HCEC 1CT (cell line): Measurements from ENCODE around the gene SLC46A1.

Experiments
- DNase-seq: peaks from one replicate; pipeline ENCODE4 v3.0.0-alpha.2; 2017

The SLC46A1 gene

DNA sequence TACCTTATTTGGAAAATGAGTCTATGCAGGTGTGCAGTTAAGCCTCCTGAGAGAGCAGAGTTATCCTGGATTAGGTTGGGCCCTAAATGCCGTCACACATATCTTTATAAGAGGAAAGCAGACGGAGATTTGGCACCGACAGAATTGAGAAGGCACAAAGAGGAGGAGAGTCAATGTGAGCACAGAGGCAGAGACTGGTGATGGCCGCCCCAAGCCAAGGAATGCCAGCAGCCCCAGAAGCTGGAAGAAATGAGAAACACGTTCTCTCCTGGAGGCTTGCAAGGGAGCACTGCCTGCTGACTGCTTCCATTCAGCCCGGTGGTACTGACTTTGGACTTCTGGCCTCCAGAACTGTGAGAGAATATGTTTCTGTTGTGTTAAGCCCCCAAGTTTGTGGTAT is 3.2 kb downstream of the SLC46A1 start:
- no peak for DNase-seq

- DNase-seq: no peak
Measured at GRCh38 chr17:28402224-28402630, 3.8 kb downstream of the SLC46A1 start.

- no peak for DNase-seq
Measured at GRCh38 chr17:28399808-28400207, 6.2 kb downstream of the SLC46A1 start.

GRCh38 chr17:28398280-28398981 is 7.6 kb downstream of the SLC46A1 start:
- no peak for DNase-seq

- no peak for DNase-seq
Measured at GRCh38 chr17:28397687-28398279, 8.2 kb downstream of the SLC46A1 start.

- DNase-seq: no peak
Measured at GRCh38 chr17:28397275-28397674, 8.7 kb downstream of the SLC46A1 start.

DNA sequence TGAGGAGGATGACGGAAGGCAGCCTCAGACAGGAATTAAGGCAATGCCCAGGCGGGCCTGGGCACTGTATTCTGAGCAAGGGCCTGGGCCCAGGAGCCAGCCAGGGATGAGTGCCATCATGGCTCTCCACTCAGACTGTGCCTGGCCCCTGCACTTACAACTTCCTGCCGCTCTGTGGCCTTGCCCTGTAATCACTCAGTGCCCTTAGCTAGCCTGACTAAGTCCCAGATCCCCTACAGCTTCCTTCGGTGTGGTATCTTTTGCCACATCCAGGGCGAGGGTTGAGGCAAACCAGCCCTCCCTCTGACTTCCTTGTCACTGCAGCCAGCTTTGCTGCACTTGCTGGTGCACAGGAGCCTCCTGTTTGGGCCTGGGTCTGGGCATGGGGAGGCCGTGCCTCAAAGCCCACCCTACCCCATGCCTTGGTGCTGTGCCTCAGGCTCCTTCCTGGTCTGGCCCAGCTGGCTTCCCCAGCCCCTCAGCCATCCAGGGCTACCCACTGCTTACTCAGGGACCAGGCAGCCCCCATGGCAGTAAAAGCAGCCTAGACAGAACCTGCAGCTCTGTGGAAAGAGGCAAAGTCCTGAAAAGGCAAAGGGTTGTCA is 9.3 kb downstream of the SLC46A1 start:
- no peak for DNase-seq

DNA sequence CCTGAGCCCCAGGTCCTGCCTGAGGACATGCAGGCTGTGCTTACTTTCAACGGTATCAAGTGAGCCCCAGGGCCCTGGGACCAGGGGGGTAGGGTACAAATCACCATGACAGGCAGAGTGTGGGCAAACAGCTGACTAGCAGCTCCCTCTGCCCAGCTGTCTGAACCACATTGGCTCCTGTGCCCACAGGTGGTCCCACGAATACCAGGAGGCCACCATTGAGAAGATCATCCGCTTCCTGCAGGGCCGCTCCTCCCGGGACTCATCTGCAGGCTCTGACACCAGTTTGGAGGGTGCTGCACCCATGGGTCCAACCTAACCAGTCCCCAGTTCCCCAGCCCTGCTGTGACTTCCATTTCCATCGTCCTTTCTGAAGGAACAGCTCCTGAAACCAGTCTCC is 10.0 kb downstream of the SLC46A1 start:
- DNase-seq: no peak

- no peak for DNase-seq
Measured at GRCh38 chr17:28395426-28395825, 10.6 kb downstream of the SLC46A1 start.

GRCh38 chr17:28394337-28395116 is 11.5 kb downstream of the SLC46A1 start:
- peak; percentile 22 for DNase-seq

GRCh38 chr17:28392491-28392890 is 13.5 kb downstream of the SLC46A1 start:
- DNase-seq: no peak

DNA sequence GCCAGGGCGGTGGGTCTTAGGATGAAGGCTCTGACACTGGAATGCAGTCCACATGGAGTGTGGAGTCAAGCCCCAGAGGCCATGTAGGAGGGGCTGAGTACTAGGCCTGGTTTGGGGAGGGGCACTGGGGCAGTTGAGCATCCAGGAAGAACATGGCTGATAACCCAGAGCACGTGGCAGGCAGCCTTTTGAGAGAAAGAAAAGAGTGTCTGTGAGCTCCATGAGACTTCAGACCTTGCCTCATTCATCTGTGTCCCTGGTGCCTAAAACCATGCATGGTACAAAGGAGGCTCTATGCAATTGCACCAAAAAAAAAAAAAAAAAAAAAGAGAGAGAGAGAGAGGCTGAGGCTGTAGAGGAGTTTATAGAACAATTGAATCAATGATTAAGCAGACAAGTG is 14.6 kb downstream of the SLC46A1 start:
- DNase-seq: no peak

GRCh38 chr17:28390984-28391383 is 15.0 kb downstream of the SLC46A1 start:
- DNase-seq: no peak

- no peak for DNase-seq
Measured at GRCh38 chr17:28390563-28390962, 15.4 kb downstream of the SLC46A1 start.

GRCh38 chr17:28390141-28390540 is 15.9 kb downstream of the SLC46A1 start:
- no peak for DNase-seq

- no peak for DNase-seq
Measured at GRCh38 chr17:28388106-28388505, 17.9 kb downstream of the SLC46A1 start.

GRCh38 chr17:28386391-28386790 is 19.6 kb downstream of the SLC46A1 start:
- no peak for DNase-seq

GRCh38 chr17:28385406-28385805 is 20.6 kb downstream of the SLC46A1 start:
- DNase-seq: no peak

GRCh38 chr17:28385037-28385400 is 21.0 kb downstream of the SLC46A1 start:
- no peak for DNase-seq

- DNase-seq: no peak
Measured at GRCh38 chr17:28384281-28385036, 21.6 kb downstream of the SLC46A1 start.

DNA sequence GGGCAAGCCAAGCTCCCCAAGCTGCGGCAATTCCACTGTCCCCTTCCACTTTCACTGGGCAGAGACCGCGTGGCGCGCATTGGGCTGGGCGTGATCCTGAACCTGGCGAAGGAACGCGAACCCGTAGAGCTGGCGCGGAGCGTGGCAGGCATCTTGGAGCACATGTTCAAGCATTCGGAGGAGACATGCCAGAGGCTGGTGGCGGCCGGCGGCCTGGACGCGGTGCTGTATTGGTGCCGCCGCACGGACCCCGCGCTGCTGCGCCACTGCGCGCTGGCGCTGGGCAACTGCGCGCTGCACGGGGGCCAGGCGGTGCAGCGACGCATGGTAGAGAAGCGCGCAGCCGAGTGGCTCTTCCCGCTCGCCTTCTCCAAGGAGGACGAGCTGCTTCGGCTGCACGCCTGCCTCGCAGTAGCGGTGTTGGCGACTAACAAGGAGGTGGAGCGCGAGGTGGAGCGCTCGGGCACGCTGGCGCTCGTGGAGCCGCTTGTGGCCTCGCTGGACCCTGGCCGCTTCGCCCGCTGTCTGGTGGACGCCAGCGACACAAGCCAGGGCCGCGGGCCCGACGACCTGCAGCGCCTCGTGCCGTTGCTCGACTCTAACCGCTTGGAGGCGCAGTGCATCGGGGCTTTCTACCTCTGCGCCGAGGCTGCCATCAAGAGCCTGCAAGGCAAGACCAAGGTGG is 24.7 kb downstream of the SLC46A1 start:
- DNase-seq: no peak
